ENCODE measurements around the gene APOB. TPM values are rescaled to one million over a fixed set of nuclear protein-coding genes. Genes with fewer than 3 reads are reported as not detected.

The APOB gene
- total and polyA plus RNA-seq, 8 donors = under 0.01 to 30.7 (median 0.72) TPM; not detected in 3

DNA sequence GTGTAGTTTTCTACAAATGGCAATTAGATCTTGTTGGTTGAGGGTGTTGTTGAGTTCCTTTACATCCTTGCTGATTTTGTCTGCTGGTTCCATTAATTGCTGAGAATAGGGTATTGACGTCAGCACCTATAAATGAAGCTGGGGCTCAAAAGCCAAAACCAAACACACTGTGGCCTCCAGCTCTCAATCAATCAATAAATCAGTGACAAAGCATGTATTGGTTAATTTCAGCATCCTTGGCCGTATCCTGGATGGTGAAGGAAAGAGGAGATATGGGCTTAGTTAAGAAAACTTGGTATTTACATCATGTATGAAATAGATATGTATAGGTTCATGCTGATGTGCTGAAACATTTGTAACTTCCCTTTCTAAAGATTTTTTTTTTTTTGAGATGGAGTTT, 13.2 kb upstream of the APOB start:
- H3K4me1 ChIP-seq = no peaks in the 10 kb centered on the region
- H3K4me3 ChIP-seq = no peak overlapping the region
- no peaks in the 10 kb centered on the region for H3K27me3 ChIP-seq
- TF ChIP-seq EP300 (IDR thresholded peaks at IDR 0.05) (no peak), POLR2AphosphoS5 (IDR thresholded peaks at IDR 0.05) (no peak), POLR2A (IDR thresholded peaks at IDR 0.05) (no peak), CTCF (IDR thresholded peaks at IDR 0.05) (no peak)
- H3K36me3 ChIP-seq = no peaks in the 10 kb centered on the region
- WGBS, 5 donors = 73 to 87% (median 80%) methylated on average over 2 of the region's 2 CpGs
- H3K27ac ChIP-seq = no peak overlapping the region
- no peaks in the 10 kb centered on the region for H3K9me3 ChIP-seq
- no peak for DNase-seq
- intact Hi-C loops (cut with DNase I; ENCODE audit: low total_unique reads) = no loop called here

DNA sequence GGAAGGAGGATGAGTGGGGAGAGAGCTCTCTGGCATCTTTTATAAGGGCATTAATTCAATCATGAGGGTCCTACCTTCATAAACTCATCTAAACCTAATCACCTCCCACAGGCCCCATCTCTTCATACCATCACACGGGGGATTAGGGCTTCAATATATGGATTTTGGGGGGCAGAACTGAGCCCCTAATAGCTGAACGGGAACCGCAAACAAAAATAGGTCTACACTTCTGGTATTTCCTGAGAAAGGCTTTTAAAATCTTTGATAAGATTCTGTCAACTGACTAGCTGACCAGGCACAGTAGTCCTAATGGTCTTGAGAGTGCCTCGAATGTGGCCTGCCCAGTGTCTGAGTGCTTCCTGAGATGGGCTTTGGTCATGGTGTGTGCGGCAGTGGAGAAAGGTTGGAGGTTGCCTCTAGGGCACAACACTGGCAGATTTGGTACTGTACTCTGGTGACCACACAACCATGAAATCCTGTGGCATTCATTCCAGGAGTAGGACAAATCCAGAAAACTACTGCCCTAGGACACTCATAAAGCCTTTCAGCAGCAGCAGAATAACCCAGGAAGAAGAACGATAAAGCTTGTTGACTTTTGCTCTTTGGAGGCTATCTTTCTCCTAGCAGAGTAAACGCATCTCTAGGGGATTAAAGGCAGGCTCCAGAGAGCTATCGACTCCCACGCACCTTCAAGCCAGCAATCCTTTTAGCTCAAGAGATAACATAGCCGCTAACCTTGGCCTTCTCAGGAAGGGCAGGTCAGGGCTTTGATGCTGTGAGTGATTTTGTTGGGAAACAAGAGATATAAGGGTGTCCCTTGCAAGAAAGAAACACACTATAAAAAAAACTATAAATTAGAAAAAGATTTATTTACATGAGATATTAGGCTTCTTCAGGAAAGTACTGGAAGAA, 12.3 kb upstream of the APOB start:
- H3K4me1 ChIP-seq = no peaks in the 10 kb centered on the region
- no peaks in the 10 kb centered on the region for H3K36me3 ChIP-seq
- H3K4me3 ChIP-seq = no peak overlapping the region
- H3K27me3 ChIP-seq = no peaks in the 10 kb centered on the region
- intact Hi-C loops (cut with DNase I; ENCODE audit: low total_unique reads) = no loop called here
- no peak for TF ChIP-seq EP300 (IDR thresholded peaks at IDR 0.05)
- TF ChIP-seq POLR2AphosphoS5 (IDR thresholded peaks at IDR 0.05) = no peak
- TF ChIP-seq CTCF (IDR thresholded peaks at IDR 0.05) = no peak
- no peak for TF ChIP-seq POLR2A (IDR thresholded peaks at IDR 0.05)
- no peak for DNase-seq
- no peaks in the 10 kb centered on the region for H3K9me3 ChIP-seq
- WGBS, 5 donors = 46 to 55% (median 52%) methylated on average over 10 of the region's 10 CpGs
- no peak overlapping the region for H3K27ac ChIP-seq

GRCh38 chr2:21055451-21055850, 11.6 kb upstream of the APOB start:
- H3K27ac ChIP-seq = no peak overlapping the region
- H3K4me1 ChIP-seq = no peaks in the 10 kb centered on the region
- no peaks in the 10 kb centered on the region for H3K36me3 ChIP-seq
- intact Hi-C loops (cut with DNase I; ENCODE audit: low total_unique reads) = no loop called here
- no peaks in the 10 kb centered on the region for H3K27me3 ChIP-seq
- DNase-seq = no peak
- no peaks in the 10 kb centered on the region for H3K9me3 ChIP-seq
- no peak overlapping the region for H3K4me3 ChIP-seq
- WGBS, 5 donors = 67 to 78% (median 72%) methylated on average over 3 of the region's 3 CpGs
- TF ChIP-seq POLR2A (IDR thresholded peaks at IDR 0.05) (no peak), CTCF (IDR thresholded peaks at IDR 0.05) (no peak), POLR2AphosphoS5 (IDR thresholded peaks at IDR 0.05) (no peak), EP300 (IDR thresholded peaks at IDR 0.05) (no peak)

- no peaks in the 10 kb centered on the region for H3K27me3 ChIP-seq
- 85 to 92% (median 87%) methylated on average over 6 of the region's 6 CpGs for WGBS, 5 donors
- no peak for DNase-seq
- intact Hi-C loops (cut with DNase I; ENCODE audit: low total_unique reads) = no loop called here
- H3K36me3 ChIP-seq = no peaks in the 10 kb centered on the region
- H3K4me1 ChIP-seq = no peaks in the 10 kb centered on the region
- TF ChIP-seq EP300 (IDR thresholded peaks at IDR 0.05) (no peak), POLR2AphosphoS5 (IDR thresholded peaks at IDR 0.05) (no peak), POLR2A (IDR thresholded peaks at IDR 0.05) (no peak)
- H3K9me3 ChIP-seq = no peaks in the 10 kb centered on the region
- H3K27ac ChIP-seq = no peak overlapping the region
- no peak overlapping the region for H3K4me3 ChIP-seq
Observed at GRCh38 chr2:21054011-21054410, 10.1 kb upstream of the APOB start.

- H3K27ac ChIP-seq = no peak overlapping the region
- no peak overlapping the region for H3K4me3 ChIP-seq
- WGBS, 5 donors = 61 to 81% (median 77%) methylated on average over 4 of the region's 4 CpGs
- H3K4me1 ChIP-seq = peaks cover 0 to 4% (median 0%) of the 10 kb centered on the region in 4 donors
- no peak for DNase-seq
- no peaks in the 10 kb centered on the region for H3K36me3 ChIP-seq
- no peaks in the 10 kb centered on the region for H3K27me3 ChIP-seq
- intact Hi-C loops (cut with DNase I; ENCODE audit: low total_unique reads) = no loop called here
- no peaks in the 10 kb centered on the region for H3K9me3 ChIP-seq
- TF ChIP-seq CTCF (IDR thresholded peaks at IDR 0.05) (no peak), POLR2AphosphoS5 (IDR thresholded peaks at IDR 0.05) (no peak), EP300 (IDR thresholded peaks at IDR 0.05) (no peak), POLR2A (IDR thresholded peaks at IDR 0.05) (no peak)
Observed at GRCh38 chr2:21052044-21052443, 8.2 kb upstream of the APOB start.
